Esophagus squamous epithelium (tissue), 4 donors: ENCODE results near the gene CPN1.
"Not testable (repeated sequence)": the region's sequence is repeated elsewhere in the genome, so short reads cannot be mapped to it uniquely, and the experiment has no call there.

Experiments used
- POLR2A ChIP-seq, 4 donors: fragments of 450-650 bp; IDR thresholded peaks; one replicate each; pipeline ENCODE4 v1.6.1; 2017; ENCODE audit warnings: antibody characterized with exemption in 4 of 4, mild to moderate bottlenecking in 4 of 4, moderate library complexity in 3 of 4
- TF ChIP-seq, protein P1 (sequence below), 6 experiments: fragments of 450-650 bp in 4 of 6; fragments of 200-600 bp in 2 of 6; sonication (generic) in 2 of 6; IDR thresholded peaks; one replicate each; pipeline ENCODE4 v1.5.1; 2016 to 2019; ENCODE audit warnings: antibody characterized with exemption in 6 of 6, mild to moderate bottlenecking in 4 of 6, moderate library complexity in 4 of 6

GRCh38 chr10:100125335-100125734, 43.7 kb upstream of the CPN1 start:
- TF ChIP-seq, protein P1, sequence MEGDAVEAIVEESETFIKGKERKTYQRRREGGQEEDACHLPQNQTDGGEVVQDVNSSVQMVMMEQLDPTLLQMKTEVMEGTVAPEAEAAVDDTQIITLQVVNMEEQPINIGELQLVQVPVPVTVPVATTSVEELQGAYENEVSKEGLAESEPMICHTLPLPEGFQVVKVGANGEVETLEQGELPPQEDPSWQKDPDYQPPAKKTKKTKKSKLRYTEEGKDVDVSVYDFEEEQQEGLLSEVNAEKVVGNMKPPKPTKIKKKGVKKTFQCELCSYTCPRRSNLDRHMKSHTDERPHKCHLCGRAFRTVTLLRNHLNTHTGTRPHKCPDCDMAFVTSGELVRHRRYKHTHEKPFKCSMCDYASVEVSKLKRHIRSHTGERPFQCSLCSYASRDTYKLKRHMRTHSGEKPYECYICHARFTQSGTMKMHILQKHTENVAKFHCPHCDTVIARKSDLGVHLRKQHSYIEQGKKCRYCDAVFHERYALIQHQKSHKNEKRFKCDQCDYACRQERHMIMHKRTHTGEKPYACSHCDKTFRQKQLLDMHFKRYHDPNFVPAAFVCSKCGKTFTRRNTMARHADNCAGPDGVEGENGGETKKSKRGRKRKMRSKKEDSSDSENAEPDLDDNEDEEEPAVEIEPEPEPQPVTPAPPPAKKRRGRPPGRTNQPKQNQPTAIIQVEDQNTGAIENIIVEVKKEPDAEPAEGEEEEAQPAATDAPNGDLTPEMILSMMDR (IDR thresholded peaks at IDR 0.05) = not testable (repeated sequence)
- TF ChIP-seq POLR2A (IDR thresholded peaks at IDR 0.05) = not testable (repeated sequence)
